Mucosa of stomach (tissue), 1 donor: ENCODE measurements around the gene GPR31.

Source experiments
- H3K27me3 ChIP-seq: one replicate; pipeline ENCODE4 v1.7.0; 2013; ENCODE audit warnings: mild to moderate bottlenecking, low read length; ENCODE audit not compliant: control insufficient read depth, insufficient read depth
- H3K36me3 ChIP-seq: one replicate; pipeline ENCODE4 v1.7.0; 2013; ENCODE audit warnings: low read length; ENCODE audit not compliant: control insufficient read depth, insufficient read depth
- H3K4me1 ChIP-seq: one replicate; pipeline ENCODE4 v1.7.0; 2013; ENCODE audit warnings: mild to moderate bottlenecking, low read length; ENCODE audit not compliant: control insufficient read depth, insufficient read depth
- H3K4me3 ChIP-seq: one replicate; pipeline ENCODE4 v1.7.0; 2013; ENCODE audit warnings: low read length
- H3K9ac ChIP-seq: one replicate; pipeline ENCODE4 v1.7.0; 2013; ENCODE audit warnings: mild to moderate bottlenecking, low read length, moderate library complexity
- H3K9me3 ChIP-seq: one replicate; pipeline ENCODE4 v1.7.0; 2013; ENCODE audit warnings: mild to moderate bottlenecking, low read length, moderate library complexity; ENCODE audit not compliant: control insufficient read depth
- donor health status: Pancreatic carcinoma.

The GPR31 gene

GRCh38 chr6:167108278-167108677, 49.5 kb downstream of the GPR31 start:
- no peak overlapping the region for H3K4me3 ChIP-seq
- H3K36me3 ChIP-seq: no peaks in the 10 kb centered on the region
- H3K27me3 ChIP-seq: no peaks in the 10 kb centered on the region
- H3K9me3 ChIP-seq: no peaks in the 10 kb centered on the region
- H3K4me1 ChIP-seq: peaks cover 4% of the 10 kb centered on the region
- H3K9ac ChIP-seq: no peak overlapping the region

DNA sequence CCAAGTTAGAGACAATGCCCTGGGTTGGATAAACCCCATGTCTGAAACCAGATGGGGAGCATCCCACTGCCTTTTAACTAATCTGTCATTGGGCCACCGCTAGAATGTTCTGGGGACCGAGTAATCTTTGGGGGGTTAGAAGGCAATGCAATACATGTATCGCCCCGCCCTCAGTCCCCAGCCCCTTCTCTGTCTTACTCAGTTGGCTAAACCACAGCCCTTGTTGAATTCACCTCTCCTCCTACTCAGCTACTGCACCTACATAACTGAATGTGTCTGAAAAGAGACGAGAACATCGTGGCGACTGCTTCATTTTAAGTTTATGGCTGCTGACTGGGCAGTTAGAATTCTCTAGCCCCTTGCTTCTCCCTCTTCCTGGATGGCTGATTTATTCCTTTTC, 50.0 kb downstream of the GPR31 start:
- Histone ChIP-seq H3K4me3 (no peak overlapping the region), H3K9me3 (no peaks in the 10 kb centered on the region), H3K27me3 (no peaks in the 10 kb centered on the region), H3K9ac (no peak overlapping the region), H3K36me3 (no peaks in the 10 kb centered on the region), H3K4me1 (peaks cover 9% of the 10 kb centered on the region)

DNA sequence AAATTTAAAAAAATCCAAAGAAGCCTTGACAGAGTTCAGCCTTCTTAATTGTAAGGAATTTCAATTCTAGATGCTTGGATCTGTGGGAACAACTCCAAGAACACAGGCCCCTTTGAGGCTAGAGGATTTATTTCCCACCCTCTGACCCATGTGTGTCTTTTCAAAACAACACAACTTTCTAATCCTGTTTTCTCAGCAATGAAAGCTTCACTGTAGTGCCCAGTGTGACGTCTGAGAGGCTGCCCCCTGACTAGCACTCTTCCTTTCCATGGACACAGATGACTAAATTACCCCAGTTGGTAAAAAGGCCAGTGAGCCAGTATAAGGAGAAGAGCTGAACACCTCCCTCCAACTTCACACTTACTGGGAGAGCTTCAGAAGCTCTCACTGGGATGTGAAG, 51.4 kb downstream of the GPR31 start:
- Histone ChIP-seq H3K27me3 (no peaks in the 10 kb centered on the region), H3K36me3 (no peaks in the 10 kb centered on the region), H3K9me3 (no peaks in the 10 kb centered on the region), H3K4me1 (peaks cover 14% of the 10 kb centered on the region), H3K9ac (no peak overlapping the region), H3K4me3 (no peak overlapping the region)
